IPS DF 6.9 (cell line): ENCODE measurements around the gene FOXP1.

Experiments used
- DNase-seq: peaks from one replicate; pipeline ENCODE4 v3.0.0-alpha.2; 2013; ENCODE audit warnings: low read depth, low spot score
- H3K27ac ChIP-seq: one replicate; pipeline ENCODE4 v1.5.1; 2013; ENCODE audit warnings: low read length, control low read depth
- H3K27me3 ChIP-seq: 2 replicates; pipeline ENCODE4 v1.6.1; 2013; ENCODE audit warnings: mild to moderate bottlenecking, low read length; ENCODE audit not compliant: control insufficient read depth, insufficient read depth
- H3K36me3 ChIP-seq: 2 replicates; pipeline ENCODE4 v1.6.1; 2013; ENCODE audit warnings: low read length; ENCODE audit not compliant: control insufficient read depth, insufficient read depth
- H3K4me1 ChIP-seq: 2 replicates; pipeline ENCODE4 v1.6.1; 2013; ENCODE audit warnings: low read length; ENCODE audit not compliant: control insufficient read depth, insufficient read depth
- H3K4me3 ChIP-seq: 2 replicates; pipeline ENCODE4 v1.5.1; 2013; ENCODE audit warnings: mild to moderate bottlenecking, low read length
- H3K9me3 ChIP-seq: 2 replicates; pipeline ENCODE4 v1.6.1; 2013; ENCODE audit warnings: low read length, inconsistent platforms; ENCODE audit not compliant: control insufficient read depth, insufficient read depth
- WGBS: extraction: QIAGEN DNeasy Blood & Tissue Kit; methylation state at CpG from one replicate; pipeline ENCODE4 v1.1.7; 2013; ENCODE audit warnings: mixed read lengths, missing lambda C conversion rate; ENCODE audit not compliant: insufficient read length, insufficient coverage; 5-methylcytosine and 5-hydroxymethylcytosine counted together

The FOXP1 gene

GRCh38 chr3:71366988-71367604 is 216.4 kb downstream of the FOXP1 start:
- H3K36me3 ChIP-seq, result no peaks in the 10 kb centered on the region
- no CpG with 5 or more reads among the region's 8 CpGs for WGBS
- no peaks in the 10 kb centered on the region for H3K27me3 ChIP-seq
- H3K9me3 ChIP-seq, result no peaks in the 10 kb centered on the region
- no peak overlapping the region for H3K4me3 ChIP-seq
- no peaks in the 10 kb centered on the region for H3K4me1 ChIP-seq
- DNase-seq, result no peak
- no peak overlapping the region for H3K27ac ChIP-seq

GRCh38 chr3:71361334-71361890 is 222.1 kb downstream of the FOXP1 start:
- no CpG with 5 or more reads among the region's 12 CpGs for WGBS
- no peaks in the 10 kb centered on the region for H3K36me3 ChIP-seq
- H3K27me3 ChIP-seq, result no peaks in the 10 kb centered on the region
- no peaks in the 10 kb centered on the region for H3K4me1 ChIP-seq
- DNase-seq, result no peak
- no peak overlapping the region for H3K4me3 ChIP-seq
- H3K9me3 ChIP-seq, result no peaks in the 10 kb centered on the region
- no peak overlapping the region for H3K27ac ChIP-seq

DNA sequence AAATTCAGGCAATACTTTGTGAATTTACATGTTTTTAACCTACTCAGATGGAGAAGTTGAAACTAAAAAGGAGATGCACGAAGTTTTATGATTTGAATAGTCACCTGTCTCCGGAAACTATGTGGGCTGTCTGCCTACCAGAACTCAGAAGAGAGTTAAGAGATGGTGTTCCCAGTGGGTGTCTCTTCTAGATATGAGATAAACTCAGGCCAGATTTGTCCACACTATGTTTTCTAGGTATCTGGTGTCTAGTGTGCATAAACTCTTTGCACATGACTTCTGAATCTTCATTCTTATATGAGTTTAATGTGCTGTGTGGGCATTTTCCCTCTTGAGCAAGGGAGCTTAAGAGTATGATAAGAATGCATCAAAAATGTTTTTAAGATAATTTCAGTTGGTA is 222.8 kb downstream of the FOXP1 start:
- no peak overlapping the region for H3K27ac ChIP-seq

DNA sequence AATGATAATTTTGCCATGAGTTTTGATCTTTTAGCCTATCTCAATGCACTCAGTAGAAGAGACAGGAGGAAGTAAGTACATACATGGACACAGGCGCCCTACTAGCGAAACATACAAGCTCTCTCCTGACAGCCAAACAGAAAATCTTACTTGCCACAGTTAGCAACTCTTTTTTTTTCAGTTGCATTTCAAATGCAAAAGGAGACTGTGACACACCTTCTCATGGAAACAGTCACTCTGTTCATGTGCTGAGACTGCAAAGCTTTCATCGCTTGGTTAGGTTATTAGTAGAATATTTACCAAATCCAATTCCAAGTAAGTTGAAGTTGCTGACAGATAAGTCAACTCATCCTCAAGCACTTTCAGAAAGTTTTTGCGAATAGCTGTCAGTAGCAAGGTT is 223.3 kb downstream of the FOXP1 start:
- no peaks in the 10 kb centered on the region for H3K9me3 ChIP-seq
- no peaks in the 10 kb centered on the region for H3K36me3 ChIP-seq
- H3K4me1 ChIP-seq, result no peaks in the 10 kb centered on the region
- H3K27me3 ChIP-seq, result no peaks in the 10 kb centered on the region
- H3K4me3 ChIP-seq, result no peak overlapping the region
- WGBS, result no CpG with 5 or more reads among the region's 4 CpGs
- no peak for DNase-seq
- no peak overlapping the region for H3K27ac ChIP-seq

More for the DNA sequence above, 222.8 kb downstream of the FOXP1 start:
- WGBS, result no CpG with 5 or more reads among the region's 2 CpGs
- no peaks in the 10 kb centered on the region for H3K36me3 ChIP-seq
- no peaks in the 10 kb centered on the region for H3K9me3 ChIP-seq
- DNase-seq, result no peak
- H3K4me1 ChIP-seq, result no peaks in the 10 kb centered on the region
- H3K4me3 ChIP-seq, result no peak overlapping the region
- H3K27me3 ChIP-seq, result no peaks in the 10 kb centered on the region

- DNase-seq, result no peak
- Histone ChIP-seq H3K36me3 (no peaks in the 10 kb centered on the region), H3K4me3 (no peak overlapping the region), H3K27me3 (no peaks in the 10 kb centered on the region), H3K9me3 (no peaks in the 10 kb centered on the region), H3K27ac (no peak overlapping the region), H3K4me1 (no peaks in the 10 kb centered on the region)
- no CpG with 5 or more reads among the region's 8 CpGs for WGBS
These were observed 225.3 kb downstream of the FOXP1 start for GRCh38 chr3:71358243-71358642.

DNA sequence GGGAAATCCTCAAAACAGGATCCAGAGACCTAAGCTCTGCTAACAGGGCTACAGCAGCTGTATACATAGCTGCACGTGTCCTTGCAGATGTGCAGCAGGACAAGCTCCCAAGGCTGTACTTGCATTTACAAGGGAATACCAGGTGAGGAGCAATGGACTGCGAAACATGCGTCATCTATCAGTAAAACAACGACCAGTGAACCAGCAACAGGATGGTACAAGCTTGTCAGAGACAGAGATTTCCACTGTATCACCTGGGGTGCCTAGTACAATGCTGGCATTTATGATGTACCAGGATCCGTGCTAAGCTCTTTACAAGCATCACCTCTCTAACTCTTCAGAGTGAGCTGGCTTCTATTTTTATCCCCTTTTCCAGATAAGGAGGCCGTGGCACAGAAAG is 227.3 kb downstream of the FOXP1 start:
- Histone ChIP-seq H3K9me3 (no peaks in the 10 kb centered on the region), H3K27me3 (no peaks in the 10 kb centered on the region), H3K36me3 (no peaks in the 10 kb centered on the region), H3K4me1 (no peaks in the 10 kb centered on the region), H3K4me3 (no peak overlapping the region), H3K27ac (no peak overlapping the region)
- DNase-seq, result no peak
- no CpG with 5 or more reads among the region's 6 CpGs for WGBS

- no peaks in the 10 kb centered on the region for H3K36me3 ChIP-seq
- H3K27me3 ChIP-seq, result no peaks in the 10 kb centered on the region
- H3K4me3 ChIP-seq, result no peak overlapping the region
- H3K27ac ChIP-seq, result no peak overlapping the region
- no peaks in the 10 kb centered on the region for H3K4me1 ChIP-seq
- no CpG with 5 or more reads among the region's 7 CpGs for WGBS
- no peaks in the 10 kb centered on the region for H3K9me3 ChIP-seq
- no peak for DNase-seq
These were observed 227.7 kb downstream of the FOXP1 start for GRCh38 chr3:71355862-71356261.

GRCh38 chr3:71355037-71355436 is 228.5 kb downstream of the FOXP1 start:
- WGBS, result no CpG with 5 or more reads among the region's 5 CpGs
- H3K27me3 ChIP-seq, result no peaks in the 10 kb centered on the region
- no peaks in the 10 kb centered on the region for H3K9me3 ChIP-seq
- no peaks in the 10 kb centered on the region for H3K4me1 ChIP-seq
- no peak overlapping the region for H3K27ac ChIP-seq
- H3K36me3 ChIP-seq, result no peaks in the 10 kb centered on the region
- no peak overlapping the region for H3K4me3 ChIP-seq
- DNase-seq, result no peak

DNA sequence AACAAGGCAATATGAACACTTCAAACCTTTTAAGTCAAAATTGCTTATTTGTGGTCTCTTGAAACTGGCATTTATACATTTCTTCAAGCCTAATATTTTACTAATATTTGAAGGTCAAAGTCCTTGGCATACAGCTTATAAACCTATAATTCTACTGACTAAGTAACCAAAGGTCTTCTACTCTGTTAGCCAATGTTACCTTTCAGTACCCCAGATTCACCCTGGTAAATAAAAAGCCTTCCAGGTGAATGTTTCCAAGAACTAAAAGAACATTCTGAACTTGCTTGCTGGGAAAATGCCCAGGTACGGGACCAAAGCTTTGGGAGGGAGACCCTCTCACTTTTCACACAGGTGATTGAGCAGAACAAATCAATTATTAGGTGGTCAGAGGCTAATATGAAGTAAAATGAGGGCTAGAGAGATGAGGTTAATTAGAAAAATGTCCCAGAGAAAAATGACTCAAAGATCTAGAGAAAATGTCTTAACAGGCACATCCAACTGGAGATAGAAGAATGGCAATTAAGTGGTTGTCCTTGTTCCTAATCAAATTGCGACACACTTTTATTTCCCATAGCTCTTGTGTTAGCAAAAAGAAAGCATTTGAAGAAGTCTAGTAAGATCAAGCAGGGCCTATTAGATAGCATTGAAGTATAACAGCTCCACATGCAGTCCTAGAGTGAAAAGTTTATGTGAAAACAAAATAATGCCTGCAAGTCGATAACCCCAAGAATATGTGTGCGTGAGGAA is 232.0 kb downstream of the FOXP1 start:
- H3K36me3 ChIP-seq, result no peaks in the 10 kb centered on the region
- no CpG with 5 or more reads among the region's 4 CpGs for WGBS
- no peaks in the 10 kb centered on the region for H3K4me1 ChIP-seq
- H3K27me3 ChIP-seq, result no peaks in the 10 kb centered on the region
- no peak overlapping the region for H3K27ac ChIP-seq
- no peak overlapping the region for H3K4me3 ChIP-seq
- H3K9me3 ChIP-seq, result no peaks in the 10 kb centered on the region
- DNase-seq, result no peak

DNA sequence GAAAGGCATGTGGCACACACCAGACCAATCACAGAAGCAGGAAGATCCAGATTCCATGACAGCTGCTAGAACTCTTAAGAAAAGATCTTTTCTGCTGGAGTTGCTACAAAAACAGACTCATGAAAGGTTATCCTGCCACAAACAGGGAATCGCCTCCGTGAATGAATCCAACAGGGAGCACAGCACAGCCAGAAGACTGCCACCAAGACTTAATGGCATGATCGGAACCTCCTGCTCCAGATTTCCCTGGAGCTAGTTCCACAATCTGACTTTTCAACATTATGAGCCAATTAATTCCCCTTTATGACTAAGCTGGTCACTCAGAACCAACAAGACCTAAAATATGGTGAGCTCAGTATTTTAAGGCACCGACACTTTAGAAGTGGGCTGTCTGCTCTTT is 232.5 kb downstream of the FOXP1 start:
- no peak overlapping the region for H3K27ac ChIP-seq
- DNase-seq, result no peak
- no CpG with 5 or more reads among the region's 4 CpGs for WGBS
- no peaks in the 10 kb centered on the region for H3K36me3 ChIP-seq
- H3K9me3 ChIP-seq, result no peaks in the 10 kb centered on the region
- no peaks in the 10 kb centered on the region for H3K4me1 ChIP-seq
- H3K4me3 ChIP-seq, result no peak overlapping the region
- no peaks in the 10 kb centered on the region for H3K27me3 ChIP-seq
